RWPE2 (cell line): ENCODE measurements around the gene UTP15.

Source experiments
- ATAC-seq: fragments of 200-7000 bp; cut with Tn5 transposase; 3 replicates; pipeline ENCODE4 v1.9.1; 2021; ENCODE audit warnings: low read depth
- DNase-seq: peaks from one replicate; pipeline ENCODE4 v3.0.0-alpha.2; 2020; ENCODE audit warnings: low spot score
- H3K27ac ChIP-seq: fragments of 450-650 bp; 2 replicates; pipeline ENCODE4 v1.5.1; 2017; ENCODE audit warnings: mild to moderate bottlenecking; ENCODE audit not compliant: poor library complexity, severe bottlenecking
- H3K27me3 ChIP-seq: fragments of 250-450 bp; sonication (Bioruptor Pico); 2 replicates; pipeline ENCODE4 v1.5.1; 2021; ENCODE audit warnings: mild to moderate bottlenecking, moderate library complexity; ENCODE audit not compliant: insufficient read depth, poor library complexity, severe bottlenecking
- H3K36me3 ChIP-seq: fragments of 250-450 bp; sonication (Bioruptor Pico); 2 replicates; pipeline ENCODE4 v1.5.1; 2020; ENCODE audit warnings: low read depth, mild to moderate bottlenecking, moderate library complexity
- H3K4me1 ChIP-seq: fragments of 250-450 bp; sonication (Bioruptor Pico); 2 replicates; pipeline ENCODE4 v1.5.1; 2021; ENCODE audit warnings: mild to moderate bottlenecking, moderate library complexity; ENCODE audit not compliant: insufficient read depth, poor library complexity, severe bottlenecking
- H3K4me3 ChIP-seq: fragments of 250-450 bp; sonication (Bioruptor Pico); 2 replicates; pipeline ENCODE4 v1.5.1; 2021; ENCODE audit warnings: mild to moderate bottlenecking, moderate library complexity; ENCODE audit not compliant: severe bottlenecking
- H3K9me3 ChIP-seq: fragments of 250-450 bp; sonication (Bioruptor Pico); 2 replicates; pipeline ENCODE4 v1.5.1; 2021; ENCODE audit warnings: mild to moderate bottlenecking, moderate library complexity; ENCODE audit not compliant: severe bottlenecking
- CTCF ChIP-seq: fragments of 450-650 bp; IDR thresholded peaks from one replicate; pipeline ENCODE4 v1.5.1; 2017; ENCODE audit warnings: mild to moderate bottlenecking, moderate library complexity; ENCODE audit not compliant: poor library complexity, severe bottlenecking

Gene UTP15

GRCh38 chr5:73525606-73526203, 39.8 kb upstream of the UTP15 start:
- TF ChIP-seq CTCF = no peak
- H3K27ac ChIP-seq = no peak overlapping the region
- no peaks in the 10 kb centered on the region for H3K36me3 ChIP-seq
- no peaks in the 10 kb centered on the region for H3K9me3 ChIP-seq
- ATAC-seq (no peak), DNase-seq (no peak)
- H3K4me1 ChIP-seq = no peaks in the 10 kb centered on the region
- H3K27me3 ChIP-seq = no peaks in the 10 kb centered on the region
- no peak overlapping the region for H3K4me3 ChIP-seq

- Histone ChIP-seq H3K4me1 (no peaks in the 10 kb centered on the region), H3K27ac (no peak overlapping the region), H3K36me3 (no peaks in the 10 kb centered on the region), H3K4me3 (no peak overlapping the region), H3K27me3 (no peaks in the 10 kb centered on the region), H3K9me3 (no peaks in the 10 kb centered on the region)
- TF ChIP-seq CTCF = no peak
- no peak for DNase-seq
- ATAC-seq = no peak
Measured at GRCh38 chr5:73528248-73528647, 37.3 kb upstream of the UTP15 start.

- Histone ChIP-seq H3K27ac (no peak overlapping the region), H3K27me3 (no peaks in the 10 kb centered on the region), H3K4me3 (no peak overlapping the region), H3K36me3 (no peaks in the 10 kb centered on the region), H3K9me3 (no peaks in the 10 kb centered on the region), H3K4me1 (no peaks in the 10 kb centered on the region)
- ATAC-seq = no peak
- DNase-seq = no peak
- no peak for TF ChIP-seq CTCF
Measured at GRCh38 chr5:73529081-73529480, 36.5 kb upstream of the UTP15 start.

- H3K27me3 ChIP-seq = no peaks in the 10 kb centered on the region
- H3K36me3 ChIP-seq = no peaks in the 10 kb centered on the region
- no peaks in the 10 kb centered on the region for H3K4me1 ChIP-seq
- DNase-seq = no peak
- H3K4me3 ChIP-seq = no peak overlapping the region
- no peak overlapping the region for H3K27ac ChIP-seq
- H3K9me3 ChIP-seq = no peaks in the 10 kb centered on the region
- TF ChIP-seq CTCF = no peak
- ATAC-seq = peak; percentile 68
Measured at GRCh38 chr5:73531356-73531755, 34.2 kb upstream of the UTP15 start.

GRCh38 chr5:73532195-73532594, 33.3 kb upstream of the UTP15 start:
- Histone ChIP-seq H3K4me1 (no peaks in the 10 kb centered on the region), H3K4me3 (no peak overlapping the region), H3K27ac (no peak overlapping the region), H3K9me3 (no peaks in the 10 kb centered on the region), H3K27me3 (no peaks in the 10 kb centered on the region), H3K36me3 (no peaks in the 10 kb centered on the region)
- no peak for TF ChIP-seq CTCF
- ATAC-seq (no peak), DNase-seq (no peak)
